GM21390 (cell line): ENCODE data around the gene DLX4.

Experiments
- ATAC-seq: cut with Tn5 transposase; IDR thresholded peaks from one replicate; pipeline ENCODE4 v1.9.1; 2021; ENCODE audit not compliant: unreplicated experiment

DLX4 gene

DNA sequence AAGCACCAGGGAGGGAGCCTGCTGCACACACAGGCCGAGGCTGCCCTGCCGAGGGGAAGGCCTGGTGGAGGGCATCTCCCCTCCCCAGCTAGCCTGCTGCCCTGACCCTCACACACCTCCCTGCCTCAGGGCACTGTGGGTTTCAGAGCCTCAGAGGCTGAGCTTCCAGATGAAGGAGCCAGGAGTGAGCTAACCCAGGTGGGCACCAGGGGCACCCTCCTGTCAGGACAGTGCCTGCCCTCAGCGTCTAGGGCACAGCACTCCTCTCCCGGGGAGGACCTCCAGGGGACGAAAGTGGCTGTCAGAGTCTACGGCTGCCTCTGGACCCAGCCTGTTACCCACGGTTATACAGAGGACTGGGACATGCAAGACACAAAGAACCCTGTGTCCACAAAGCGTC is 22.8 kb upstream of the DLX4 start:
- ATAC-seq, result no peak

DNA sequence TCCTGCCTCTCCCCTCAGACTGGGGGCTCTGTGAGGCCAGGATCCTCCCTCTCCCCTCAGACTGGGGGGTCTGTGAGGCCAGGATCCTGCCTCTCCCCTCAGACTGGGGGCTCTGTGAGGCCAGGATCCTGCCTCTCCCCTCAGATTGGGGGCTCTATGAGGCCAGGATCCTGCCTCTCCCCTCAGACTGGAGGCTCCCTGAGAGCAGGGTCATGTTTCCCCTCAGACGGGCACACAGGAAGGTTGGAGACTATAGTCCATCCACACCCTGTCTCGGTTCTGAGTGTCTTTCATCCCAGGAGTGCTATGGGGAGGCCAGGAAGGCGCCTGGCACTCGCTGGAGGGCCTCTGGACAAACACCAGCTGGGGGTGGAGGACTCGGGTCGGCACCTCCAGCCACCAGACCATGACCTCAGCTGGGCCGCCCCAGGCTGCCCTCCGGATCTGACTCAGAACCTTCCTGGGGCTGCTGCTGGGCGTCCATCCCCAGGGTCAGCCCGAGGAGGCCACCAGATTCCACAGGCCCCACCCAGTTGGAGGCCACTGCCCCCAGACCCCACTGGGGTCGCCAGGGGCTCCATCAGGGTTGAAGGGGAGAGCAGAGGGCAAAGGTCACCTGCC is 21.9 kb upstream of the DLX4 start:
- ATAC-seq, result no peak

DNA sequence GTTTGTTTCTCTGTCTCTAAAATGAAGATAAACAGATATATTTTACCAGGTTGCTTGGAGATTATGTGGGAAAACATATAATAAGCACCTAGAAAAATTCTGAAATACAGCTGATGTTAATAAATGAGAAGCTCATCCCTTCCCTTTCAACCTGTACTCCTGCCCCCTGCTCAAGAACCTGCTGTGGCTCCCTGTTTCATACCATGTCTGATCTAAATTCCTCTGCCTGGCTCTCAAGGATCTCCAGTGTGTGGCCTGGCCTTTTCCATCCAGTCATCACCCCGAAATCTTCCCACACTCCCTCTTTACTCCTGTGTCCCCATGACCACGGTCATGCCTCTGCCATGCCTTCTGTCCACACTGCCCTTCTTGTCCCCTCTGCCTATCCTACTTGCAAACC is 19.4 kb upstream of the DLX4 start:
- no peak for ATAC-seq

DNA sequence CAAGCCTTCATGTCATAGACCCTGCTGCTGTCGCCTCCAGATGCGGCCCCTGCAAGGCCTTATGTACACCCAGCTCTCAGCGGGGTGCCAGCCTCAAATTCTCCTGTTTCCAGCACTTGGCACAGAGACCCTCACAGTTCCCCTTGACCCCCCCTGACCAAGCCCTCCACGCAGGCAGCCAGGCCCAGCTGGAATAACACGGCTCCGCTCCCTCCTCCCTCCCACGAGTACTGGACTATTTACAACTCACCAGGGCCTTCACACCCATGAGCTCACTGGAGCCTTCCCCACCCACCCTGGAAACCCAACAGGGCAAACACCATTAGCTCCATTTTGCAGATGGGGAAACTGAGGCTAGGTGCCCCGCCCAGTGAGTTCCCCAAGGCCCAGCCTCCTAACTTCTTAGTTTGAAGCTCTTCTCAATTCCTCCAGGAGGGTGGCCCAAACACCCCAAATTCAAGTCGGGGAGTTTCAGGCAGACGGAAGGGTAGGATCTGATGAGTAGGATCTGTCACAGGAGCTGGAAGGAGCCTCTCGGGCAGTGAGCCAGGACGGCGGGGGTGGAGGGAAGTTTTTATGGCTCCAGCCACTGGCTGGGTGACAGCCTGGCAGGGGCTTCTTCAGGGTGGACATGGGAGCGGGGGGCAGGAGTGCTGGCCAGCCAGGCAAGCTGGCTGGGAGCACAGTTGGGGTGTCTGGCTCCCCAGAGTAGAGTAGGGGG is 17.5 kb upstream of the DLX4 start:
- ATAC-seq, result no peak

DNA sequence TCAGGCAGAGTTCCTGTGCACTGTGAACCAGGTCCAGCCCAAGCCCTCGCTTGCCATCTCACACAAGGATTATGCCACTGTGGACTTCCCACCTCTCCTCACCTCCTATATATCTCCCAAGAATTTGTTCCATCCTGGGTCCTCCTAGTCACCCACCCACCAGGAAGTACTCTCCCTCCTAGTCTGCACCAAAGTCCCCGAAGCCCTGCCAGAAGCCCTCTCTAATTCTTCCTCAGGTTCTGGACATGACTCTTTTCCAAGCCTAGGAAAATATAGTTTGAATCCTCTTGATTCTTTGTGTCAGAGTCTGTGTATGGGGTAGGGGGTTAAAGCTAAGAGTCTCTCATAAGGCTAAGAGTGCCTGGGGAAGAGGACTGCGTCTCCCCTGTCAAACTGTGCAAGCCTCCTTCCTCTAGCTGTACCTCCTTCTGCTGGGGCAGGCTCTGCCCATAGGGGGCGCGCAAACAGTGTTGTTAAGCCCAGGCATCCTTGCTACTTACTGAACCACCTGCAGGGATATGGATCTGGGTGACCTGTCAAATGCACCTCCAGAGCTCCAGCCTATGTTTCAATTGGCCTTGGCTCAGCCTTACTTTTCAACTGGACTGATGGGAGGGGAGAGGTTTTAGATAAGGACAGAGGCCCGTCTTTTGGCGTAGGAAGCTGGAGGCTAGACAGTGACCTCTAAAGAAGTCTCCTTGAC is 16.6 kb upstream of the DLX4 start:
- no peak for ATAC-seq

DNA sequence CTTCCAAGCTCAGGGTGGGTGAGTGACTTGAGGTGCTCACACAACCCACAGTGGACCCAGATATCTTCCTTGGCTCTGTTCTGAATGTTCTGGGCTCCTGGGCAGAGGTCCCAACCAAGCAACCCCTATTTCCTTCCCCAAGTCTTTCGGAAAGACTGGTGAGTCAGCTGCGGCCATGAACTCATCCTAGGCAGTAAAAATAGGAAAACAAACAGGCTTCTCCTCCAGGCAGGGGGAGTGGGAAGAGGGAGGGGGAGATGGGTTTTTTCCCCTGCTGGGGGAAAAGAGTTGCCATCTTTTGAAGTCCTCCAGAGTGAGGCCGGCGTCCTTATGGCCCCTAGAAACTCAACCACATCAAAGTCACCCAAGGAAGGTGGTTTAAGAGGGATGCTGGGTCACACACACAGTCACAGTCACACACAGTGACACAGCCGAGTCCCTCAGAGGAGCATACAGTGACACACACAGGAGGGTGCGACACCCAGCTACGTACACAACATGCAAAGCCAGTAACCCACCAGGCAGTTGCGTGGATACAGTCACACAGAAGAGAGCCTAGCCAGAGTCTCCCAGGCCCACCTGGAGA is 16.0 kb upstream of the DLX4 start:
- no peak for ATAC-seq

DNA sequence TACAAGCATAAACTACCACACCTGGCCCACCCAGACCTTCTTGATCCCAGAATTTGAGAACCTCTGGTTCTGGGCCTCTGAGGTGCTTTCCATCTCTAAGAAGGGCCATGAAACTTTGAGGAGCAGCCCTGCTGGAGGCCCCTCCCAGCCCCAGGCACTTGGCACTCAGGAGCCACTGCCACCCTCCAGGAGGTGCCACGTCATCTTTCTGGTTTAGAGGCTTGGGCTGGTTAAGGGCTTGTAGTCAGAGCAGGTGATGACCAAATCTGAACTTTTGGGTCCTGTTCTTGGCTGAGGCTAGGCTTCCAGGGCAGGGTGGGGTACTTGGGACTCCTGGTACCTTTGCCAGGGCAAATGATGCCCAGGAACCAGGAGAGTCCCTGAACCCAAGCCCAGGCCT is 13.8 kb upstream of the DLX4 start:
- ATAC-seq, result no peak

DNA sequence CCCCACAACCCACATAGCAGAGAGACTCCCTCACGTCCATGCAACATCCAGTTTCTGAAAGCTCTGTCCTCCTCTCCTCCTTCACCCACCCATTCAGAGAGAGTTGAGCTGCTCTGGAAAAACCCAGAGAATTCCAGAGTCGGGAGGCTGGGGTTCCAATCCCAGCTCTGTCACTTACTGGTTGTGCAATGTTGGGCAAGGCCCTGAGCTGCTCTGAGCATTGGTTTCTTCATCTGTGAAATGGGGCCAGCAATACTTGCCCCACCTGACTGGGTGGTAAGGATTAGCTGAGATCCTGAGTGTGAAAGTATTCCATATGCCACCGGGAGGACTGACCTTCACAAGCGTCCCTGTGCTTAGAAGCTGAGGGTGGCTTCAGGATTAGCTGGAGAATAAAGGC is 12.2 kb upstream of the DLX4 start:
- no peak for ATAC-seq

DNA sequence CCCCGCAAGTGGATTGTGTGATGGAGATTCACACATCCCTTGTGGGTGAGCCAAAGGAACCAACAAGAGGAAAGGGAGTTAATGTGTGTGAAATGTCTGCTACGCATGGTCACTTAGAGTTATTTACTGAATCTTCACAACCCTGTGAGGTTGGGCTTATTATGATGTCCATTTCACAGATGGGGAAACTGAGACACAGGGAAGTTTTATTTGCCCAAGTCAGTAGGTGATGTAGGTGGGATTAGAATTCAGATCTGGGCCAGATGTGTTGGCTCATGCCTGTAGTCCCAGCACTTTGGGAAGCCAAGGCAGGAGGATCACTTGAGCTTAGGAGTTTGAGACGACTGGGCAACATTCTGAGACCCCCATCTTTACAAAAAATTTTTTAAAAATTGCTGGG is 11.6 kb upstream of the DLX4 start:
- ATAC-seq, result no peak

DNA sequence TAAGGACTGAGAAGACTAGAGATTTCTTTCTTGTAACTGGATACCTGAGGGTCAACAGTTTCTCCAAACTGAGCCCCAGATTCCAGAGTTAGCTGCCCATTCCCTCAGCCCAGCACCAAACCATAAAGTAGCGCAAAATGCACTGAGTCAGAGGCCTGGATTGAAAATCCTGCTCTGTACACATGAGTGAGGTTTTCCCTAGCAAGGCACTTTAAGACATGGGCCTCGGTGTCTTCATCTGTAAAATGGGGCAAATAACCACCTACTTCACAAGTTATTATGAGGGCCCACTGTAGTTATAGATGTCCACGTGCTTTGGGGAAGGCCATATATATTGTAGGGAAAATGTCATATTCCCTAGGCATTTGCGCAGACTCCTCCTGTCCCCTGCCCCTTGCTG is 10.3 kb upstream of the DLX4 start:
- ATAC-seq, result no peak

DNA sequence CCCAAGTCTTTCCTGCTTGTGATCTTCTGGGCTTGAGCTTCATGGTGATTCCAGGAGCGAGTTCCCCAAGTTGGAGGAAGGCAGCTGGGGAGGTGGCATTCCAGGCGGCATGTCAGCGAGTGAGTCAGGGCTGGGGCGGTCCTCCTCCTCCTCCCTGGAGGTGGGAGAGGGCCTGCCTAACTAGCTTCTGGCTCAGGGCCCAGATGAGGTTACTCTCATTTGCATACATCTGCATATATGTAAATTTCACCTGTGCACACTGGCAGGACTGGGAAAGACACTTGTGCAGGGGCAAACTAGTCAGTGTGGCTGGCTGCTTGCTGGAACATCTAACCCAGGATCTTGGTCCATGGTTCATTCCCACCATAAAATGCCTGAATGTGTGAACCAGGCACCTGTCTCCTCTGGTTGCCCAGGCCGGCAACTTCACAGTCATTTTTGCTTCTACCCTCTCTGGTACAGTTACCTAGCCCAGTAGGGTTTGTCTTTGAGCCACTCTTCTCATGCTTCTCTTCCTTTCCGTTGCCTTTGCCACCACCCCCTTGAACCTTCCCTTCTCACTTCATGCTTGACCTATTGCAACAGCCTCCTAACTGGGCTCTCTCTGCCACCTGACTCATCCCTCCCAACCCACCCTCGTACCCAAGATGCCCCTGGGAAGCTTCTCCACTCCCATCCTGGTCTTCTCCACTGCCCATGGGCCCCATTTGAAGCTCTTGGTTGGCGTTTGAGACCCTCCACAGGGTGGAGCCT is 9.6 kb upstream of the DLX4 start:
- no peak for ATAC-seq

DNA sequence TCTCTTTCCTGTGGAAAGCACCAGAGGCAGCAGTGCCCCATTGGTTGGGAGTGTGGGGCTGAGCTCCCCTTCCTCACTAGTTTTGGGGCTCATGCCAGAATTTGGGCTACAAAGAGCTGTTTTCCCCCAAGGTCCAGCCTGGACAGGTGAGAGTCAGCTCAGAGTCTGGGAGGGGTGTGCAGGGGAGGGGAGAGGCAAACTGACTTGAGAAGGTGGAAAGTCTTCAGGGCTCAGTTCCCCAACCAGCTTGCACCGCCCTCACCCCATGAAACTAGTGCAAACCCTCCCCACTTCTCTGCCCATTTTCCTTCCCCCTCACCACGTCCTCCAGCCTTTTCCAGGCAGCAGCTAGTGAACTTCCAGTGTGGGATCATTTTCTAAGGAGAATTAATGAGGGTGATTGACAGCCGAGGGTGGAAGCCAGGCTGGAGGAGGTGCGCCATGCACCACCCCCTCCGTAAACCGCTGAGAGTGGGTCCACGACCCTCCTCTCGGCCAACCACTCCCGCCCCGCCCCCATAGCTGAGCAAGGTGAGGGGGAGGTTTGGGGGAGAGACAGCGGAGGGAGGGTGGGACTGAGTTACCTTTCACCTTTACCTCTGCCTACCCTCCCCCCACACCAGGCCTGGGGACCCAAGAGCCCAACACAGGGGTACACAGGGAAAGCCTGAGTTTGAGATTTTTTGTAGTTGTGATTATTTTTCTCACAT is 6.2 kb upstream of the DLX4 start:
- ATAC-seq, result no peak

DNA sequence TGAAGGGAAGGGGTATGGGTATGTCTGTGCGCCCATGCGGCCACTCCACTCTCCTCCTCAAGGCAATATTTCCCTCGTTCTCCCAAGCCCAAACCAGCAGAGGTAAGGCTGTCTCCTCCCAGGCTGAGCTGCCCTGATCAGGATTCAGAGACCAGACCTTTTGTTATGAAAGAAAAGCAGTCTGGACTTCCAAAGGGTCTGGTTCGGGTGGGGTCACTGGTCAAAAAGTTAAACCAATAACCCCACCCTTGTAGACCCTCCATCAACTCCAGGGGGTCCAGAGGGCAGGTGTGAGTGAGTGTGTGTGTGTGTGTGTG is 5.7 kb upstream of the DLX4 start:
- no peak for ATAC-seq

DNA sequence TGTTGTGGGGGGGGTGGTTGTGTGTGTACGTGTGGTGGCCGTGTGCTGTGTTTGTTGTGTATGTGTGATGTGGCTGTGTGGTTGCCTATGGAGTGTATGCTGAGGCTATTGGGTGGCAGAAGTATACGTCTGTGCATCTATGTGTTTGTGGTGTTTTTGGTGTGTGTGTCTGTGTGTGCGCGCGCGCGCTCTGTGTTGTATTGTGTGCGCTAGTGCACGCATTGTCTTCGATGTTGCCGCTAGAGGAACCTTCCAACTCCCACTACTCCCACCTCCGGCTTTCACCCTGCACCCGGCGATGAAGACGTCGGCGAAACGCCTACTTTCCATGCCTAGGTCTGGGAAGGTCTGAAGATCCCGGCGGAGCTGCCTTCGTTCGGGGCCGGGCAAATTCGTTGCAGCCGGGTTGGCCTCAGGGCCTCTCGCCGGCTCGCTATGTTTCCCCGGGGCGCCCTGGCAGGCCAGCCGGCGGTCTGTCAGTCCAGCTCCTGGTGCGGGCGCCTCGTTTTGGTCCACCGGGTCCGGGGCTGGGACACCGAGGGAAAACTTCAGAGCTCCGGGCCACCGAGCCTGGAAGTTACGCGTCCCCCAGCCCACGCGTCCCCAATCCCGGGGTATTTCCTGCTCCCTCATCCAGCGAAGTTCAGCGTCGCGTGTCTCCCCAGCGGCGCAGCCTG is 5.2 kb upstream of the DLX4 start:
- ATAC-seq, result no peak

DNA sequence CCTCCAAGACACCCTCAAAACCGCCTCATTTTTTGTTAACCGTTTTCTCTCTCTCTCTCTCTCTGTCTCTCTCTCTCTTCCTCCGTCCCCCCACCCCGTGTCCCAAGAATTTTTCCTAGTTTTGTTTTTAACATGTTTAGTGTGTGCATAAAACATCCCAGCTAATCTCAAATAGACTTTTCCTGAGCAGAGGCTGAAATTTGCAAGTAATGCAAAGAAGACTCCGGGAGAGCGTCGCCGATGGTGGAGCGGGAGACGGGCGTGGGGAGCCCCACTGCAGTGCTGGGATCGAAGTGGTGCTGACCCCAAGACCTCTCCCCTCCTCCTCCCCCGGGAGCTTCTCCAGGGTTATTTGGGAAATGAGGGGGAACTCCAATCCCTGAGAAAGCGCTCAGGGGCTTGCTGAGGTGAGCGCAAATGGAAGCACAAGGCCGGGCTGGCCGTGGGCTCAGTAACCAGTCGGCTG is 4.7 kb upstream of the DLX4 start:
- ATAC-seq, result no peak

DNA sequence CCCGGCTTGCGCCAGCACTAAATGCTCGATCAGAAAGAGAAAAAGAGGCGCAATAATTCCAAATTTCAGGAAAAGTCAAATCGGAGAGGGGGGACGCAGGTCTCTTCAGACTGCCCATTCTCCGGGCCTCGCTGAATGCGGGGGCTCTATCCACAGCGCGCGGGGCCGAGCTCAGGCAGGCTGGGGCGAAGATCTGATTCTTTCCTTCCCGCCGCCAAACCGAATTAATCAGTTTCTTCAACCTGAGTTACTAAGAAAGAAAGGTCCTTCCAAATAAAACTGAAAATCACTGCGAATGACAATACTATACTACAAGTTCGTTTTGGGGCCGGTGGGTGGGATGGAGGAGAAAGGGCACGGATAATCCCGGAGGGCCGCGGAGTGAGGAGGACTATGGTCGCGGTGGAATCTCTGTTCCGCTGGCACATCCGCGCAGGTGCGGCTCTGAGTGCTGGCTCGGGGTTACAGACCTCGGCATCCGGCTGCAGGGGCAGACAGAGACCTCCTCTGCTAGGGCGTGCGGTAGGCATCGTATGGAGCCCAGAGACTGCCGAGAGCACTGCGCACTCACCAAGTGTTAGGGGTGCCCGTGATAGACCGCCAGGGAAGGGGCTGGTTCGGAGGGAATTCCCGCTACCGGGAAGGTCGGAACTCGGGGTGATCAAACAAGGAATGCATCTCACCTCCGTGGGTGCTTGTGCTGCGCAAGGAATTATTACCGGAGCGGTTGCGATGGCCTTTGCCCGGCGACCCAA is 4.0 kb upstream of the DLX4 start:
- ATAC-seq, result no peak

DNA sequence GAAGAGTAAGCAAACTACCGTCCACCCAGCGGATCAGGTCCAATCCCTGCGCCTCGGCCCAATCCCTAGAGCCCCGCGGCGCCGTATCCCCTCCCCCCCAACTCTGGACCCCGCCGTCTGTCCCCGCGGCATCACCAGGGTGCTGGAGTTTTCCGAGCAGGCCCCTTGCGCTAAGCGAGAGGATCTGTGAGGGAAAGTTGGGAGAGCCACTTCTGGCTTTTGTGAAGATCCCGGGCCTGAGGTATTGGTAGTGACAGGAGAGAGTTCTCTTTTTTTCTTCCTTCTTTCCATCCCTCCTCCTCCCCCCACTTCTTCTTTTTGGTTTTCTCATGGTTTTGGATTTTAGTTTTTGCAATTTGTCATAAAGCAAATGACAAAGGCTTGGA is 3.5 kb upstream of the DLX4 start:
- no peak for ATAC-seq

DNA sequence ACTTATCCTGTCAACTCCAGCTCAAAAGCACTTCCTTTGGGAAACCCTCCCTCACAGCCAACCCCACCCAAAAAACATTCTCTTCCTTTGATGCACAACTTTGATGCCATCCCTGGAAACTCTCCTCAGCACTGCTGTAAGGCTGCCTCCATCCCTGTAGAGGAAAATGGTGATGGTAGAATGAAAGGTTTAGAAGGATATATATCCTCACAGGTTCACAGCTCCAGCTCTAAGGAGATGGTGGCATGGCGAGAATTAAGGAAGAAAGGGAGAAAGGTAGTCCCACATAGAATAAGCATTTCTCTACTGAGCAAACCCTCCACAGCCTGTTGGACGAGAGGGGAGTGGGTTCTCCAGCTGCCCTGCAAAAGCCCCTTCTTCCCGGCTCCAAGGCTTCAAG is 2.2 kb upstream of the DLX4 start:
- ATAC-seq, result no peak

DNA sequence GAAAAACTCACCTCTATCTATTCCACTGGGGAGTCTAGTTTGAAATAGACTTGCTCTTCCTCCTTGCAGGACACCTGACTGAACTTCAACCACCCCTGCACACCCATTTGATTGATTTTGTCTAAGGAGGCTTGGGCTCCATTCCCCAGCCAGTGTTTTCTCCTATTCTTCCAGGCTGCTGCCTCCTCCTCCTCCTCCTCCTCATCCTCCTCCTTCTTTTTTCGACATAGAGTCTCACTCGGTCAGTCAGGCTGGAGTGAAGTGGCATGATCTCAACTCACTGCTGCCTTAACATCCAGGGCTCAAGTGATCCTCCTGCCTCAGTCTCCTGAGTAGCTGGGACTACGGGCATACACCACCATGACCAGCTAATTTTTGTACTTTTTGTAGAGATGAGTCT is 1.8 kb upstream of the DLX4 start:
- no peak for ATAC-seq
